Right lung (tissue), 5 donors: ENCODE measurements around the gene STT3B. TPM values are rescaled to one million over a fixed set of nuclear protein-coding genes. Genes with fewer than 3 reads are reported as not detected.

Experiments used
- DNase-seq, 2 donors: peaks; one replicate each; pipeline ENCODE4 v3.0.0-alpha.2; 2013
- polyA plus RNA-seq, 5 donors: library from polyadenylated mRNA; unstranded; fragments of 120-200 nt; gene quantifications; one replicate each; pipeline versions ENCODE4 v1.2.1 to v1.2.3, GENCODE V29; 2013; ENCODE audit warnings: inconsistent platforms in 1 of 5, low replicate concordance in 1 of 5; ENCODE audit not compliant: insufficient read length in 5 of 5, insufficient read depth in 1 of 5

Gene STT3B
- polyA plus RNA-seq, 5 donors = 115 to 189 (median 165) TPM

DNA sequence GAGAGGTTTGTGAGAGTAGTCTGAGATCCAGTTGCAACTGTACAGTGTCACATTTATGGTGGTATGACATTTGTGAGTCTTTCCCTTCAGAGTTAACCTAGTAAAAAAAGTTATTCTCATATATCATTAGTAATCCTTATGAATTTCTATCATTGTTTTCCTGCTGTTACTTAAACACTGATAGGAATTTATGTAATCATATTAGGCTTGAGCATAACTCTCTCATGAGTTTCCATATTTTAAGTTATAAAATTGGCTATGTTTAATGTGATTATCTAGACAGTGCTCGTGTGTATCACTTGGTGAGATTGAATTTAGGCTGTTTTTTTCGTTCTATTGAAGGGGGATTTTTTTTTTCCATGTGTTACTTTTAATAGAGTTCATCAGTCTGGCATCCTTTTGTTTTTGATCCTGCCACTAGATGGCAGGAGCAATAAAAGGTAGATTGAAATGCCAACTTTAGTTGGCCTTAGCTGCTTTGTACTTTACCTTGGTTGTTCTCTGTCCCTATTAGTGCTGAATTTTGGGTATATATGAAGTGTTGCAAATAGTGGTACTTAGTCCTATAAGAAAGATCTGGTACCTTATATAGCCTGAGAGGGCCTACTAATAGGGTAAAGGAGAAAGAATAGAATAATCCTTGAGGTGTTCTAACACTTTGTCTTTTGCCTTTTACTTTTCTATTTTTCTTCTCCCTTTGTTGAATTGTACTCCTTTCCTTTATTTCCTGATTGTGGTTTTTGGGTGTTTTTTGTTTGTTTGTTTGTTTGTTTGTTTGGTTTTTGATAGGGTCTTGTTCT is 17.9 kb downstream of the STT3B start:
- no peak for DNase-seq

DNA sequence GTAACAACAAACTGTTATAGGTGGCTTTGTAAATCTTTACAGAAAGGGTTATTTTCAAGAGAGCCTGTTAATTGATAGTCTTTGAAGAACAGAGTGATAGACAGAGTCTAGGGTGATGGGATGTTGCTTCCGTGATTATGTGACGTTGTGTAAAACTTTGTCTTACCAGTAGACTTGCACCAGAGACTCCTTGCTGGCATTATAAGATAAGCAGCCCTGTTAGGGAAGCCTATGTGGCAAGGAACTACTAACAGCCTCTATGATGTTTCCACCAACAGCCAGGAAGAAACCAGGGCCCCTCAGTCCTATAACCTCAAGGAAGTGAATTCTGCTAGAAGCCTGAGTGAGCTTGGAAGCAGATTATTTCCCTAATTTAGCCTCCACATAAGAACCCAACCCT is 18.9 kb downstream of the STT3B start:
- no peak for DNase-seq

DNA sequence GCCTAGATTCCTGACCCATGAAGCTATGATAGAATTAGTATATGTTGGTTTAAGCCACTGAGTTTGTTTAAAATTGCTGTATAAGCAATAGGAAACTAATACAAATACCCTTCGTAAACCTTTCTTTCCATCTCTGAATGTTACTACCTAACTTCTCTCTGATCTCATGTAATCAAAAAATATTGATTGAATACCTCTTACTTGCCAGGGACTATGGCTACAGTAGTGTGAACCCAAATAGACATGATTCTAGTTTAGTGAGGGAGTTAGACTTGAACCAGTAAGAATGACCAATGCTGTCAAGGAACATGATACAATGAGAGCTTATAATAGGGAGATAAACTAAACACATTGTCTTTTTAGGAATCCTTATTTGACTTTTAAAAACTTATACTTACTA is 19.4 kb downstream of the STT3B start:
- DNase-seq = no peak

DNA sequence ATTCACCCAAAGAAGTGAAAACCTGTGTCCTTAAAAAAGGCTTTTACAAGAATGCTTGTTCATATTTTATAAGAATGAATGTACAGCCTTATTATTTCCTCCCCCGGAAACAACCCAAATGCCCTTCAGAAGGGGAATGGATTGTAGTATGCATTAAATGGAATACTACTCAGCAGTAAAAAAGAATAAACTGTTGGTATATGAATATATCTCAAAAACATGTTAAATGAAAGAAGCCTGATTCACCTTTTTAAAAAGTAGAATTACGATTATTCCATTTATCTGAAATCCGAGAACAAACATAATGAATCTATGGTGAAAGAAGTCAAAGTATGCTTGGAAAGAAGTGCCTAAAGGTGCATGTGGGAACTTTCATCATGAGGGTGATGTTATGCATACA is 20.5 kb downstream of the STT3B start:
- no peak for DNase-seq

DNA sequence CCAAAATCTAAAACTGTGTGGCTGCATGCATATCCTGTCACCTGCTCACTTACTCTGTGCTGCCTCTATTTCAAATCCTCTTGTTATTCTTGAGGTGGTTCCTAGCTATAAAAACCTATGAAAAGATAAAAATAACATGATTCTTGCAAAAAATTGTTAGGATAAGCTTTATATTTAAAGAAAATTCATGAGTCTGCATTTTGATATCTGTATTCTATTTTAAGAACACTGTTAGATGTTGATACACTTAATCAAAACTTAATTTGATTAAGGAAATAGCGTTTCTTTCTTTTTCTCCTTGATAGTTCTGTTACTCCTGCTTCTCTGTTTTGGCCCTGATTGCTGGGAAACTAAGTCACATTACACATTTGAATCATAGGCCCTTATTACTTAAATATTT is 22.5 kb downstream of the STT3B start:
- no peak for DNase-seq

DNA sequence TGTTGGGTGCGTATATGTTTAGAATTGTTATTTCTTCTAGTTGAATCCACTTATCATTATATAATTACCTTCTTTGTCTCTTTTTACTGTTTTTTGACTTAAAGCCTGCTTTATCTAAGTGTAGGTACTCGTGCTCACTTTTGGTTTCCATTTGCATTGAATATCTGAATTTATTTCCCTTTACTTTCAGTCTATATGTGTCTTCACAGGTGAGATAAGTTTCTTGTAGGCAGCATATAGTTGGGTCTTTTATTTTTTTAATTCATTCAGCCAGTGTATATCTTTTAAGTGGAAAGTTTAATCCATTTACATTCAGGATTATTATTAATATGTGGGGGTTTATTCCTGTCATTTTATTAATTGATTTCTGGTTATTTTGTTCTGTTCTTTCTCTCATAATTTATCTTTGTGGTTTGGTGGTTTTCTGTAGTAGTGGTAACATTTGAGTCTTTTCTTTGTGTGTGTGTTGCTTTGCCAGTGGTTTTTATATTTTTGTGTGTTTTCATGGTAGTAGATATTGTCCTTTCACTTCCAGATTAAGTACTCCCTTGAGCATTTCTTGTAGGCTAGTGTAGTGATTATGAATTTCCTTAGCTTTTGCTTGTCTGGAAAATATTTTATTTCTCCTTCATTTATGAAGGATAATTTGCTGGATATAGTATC is 27.3 kb downstream of the STT3B start:
- DNase-seq = no peak

DNA sequence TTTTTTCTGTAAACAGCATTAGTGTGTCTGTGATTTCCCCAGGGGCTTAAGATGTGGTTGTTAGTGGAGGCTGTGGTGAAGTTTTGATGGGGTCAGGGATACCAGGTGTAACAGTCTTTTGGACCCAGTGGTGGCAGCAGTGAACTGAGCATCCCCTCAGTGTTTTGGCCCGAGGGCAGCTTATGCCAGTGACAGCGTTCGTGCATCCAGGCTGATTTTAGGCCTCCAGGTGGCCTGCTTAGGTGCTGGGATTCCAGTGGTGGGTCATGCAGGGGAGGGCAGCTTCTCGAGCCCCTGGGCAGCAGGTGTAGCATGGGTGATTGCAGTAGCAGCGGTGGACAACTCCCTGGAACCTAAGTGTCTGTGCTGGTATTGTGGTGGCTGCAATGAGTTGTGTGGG is 29.2 kb downstream of the STT3B start:
- DNase-seq = no peak

DNA sequence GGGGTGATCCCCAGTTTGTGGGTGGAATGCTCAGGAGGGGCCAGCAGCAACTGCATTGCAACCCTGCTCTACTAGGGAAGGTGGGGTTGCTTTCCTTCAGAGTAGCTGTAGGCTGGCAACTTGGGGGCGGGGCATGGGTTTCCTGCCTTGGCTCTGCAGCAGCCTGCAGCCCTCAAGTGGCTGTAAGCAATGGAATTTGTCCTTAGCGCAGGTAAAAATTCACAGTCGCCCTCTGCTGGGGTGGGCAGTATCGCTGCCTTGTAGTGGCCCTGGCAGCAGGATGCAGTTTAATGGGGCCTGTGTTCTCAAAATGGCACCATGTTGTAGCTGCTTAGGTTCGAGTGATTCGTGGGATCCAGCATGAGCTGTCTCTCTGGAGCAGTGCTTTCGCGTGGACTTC is 29.8 kb downstream of the STT3B start:
- DNase-seq = no peak

DNA sequence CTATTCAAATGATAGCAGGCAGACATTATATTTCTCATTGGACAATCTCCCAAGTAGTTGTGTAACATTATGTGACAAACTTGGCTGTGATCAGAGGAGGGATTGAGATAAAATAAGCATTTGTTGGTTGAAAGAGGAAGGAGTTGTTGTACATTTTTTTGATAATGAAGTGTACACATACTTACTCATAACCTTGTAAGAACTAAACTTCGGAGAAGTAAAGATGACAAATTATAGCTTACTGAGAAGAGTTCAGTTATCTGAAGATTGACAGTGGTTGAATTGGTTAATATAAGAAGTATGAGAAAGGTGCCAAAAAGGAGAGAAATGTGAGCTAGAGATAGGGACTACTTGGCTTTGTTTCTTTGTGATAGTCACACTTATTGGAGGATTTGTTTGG is 32.6 kb downstream of the STT3B start:
- no peak for DNase-seq

DNA sequence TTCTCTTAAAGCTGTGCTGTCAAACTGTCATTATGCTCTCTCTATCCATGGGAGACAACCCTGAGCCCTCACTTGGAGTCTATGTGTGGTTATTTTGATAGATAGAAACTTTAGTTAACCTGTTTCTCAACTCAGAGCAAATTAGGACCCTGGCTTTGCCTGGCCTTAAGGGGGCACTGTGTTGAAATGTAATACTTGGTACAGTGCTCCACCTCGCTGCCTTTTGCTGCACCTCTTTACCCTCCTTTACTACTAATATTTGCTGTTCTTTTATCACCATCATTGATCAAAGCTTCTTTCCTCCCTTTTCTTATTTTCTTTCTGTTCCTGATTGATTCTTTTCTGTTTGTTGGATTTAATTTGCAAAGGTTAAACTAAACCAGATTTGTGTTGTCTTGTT is 34.3 kb downstream of the STT3B start:
- no peak for DNase-seq

DNA sequence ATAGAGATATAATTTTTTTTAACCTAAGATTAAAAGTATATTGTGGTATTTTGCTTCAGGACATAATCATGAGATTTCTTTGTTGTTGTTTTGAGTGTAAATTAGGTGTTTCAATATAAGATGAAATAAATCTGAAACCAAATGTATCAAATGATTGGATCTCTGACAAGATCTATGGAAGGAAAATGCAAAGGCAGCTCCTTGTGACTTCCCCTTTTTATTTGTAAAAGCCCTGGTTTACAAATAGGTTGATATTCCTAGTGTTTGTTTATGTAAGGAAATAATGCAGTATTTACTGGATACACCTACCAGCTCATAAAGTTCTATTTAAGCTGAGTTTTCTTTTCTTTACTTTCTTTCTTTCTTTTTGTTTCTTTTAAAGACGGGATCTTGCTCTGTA is 35.9 kb downstream of the STT3B start:
- no peak for DNase-seq

DNA sequence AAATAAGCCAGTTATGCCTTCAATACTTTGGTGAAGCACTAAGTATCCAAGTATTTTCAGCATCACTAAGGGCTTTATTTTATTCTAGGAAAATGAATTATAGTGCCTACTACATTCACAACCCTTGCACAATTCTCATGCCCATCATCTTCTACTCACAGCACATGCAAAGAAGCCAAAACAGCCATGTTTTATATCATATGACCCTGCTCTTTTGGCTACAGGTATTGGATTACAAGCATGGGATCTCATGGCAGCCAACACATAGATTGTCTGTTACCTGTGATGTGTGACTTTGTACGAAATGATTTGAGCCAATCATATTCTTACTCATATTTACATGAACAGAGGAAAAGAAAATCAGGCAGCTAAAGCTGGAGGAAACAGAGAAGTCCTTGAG is 38.6 kb downstream of the STT3B start:
- no peak for DNase-seq

DNA sequence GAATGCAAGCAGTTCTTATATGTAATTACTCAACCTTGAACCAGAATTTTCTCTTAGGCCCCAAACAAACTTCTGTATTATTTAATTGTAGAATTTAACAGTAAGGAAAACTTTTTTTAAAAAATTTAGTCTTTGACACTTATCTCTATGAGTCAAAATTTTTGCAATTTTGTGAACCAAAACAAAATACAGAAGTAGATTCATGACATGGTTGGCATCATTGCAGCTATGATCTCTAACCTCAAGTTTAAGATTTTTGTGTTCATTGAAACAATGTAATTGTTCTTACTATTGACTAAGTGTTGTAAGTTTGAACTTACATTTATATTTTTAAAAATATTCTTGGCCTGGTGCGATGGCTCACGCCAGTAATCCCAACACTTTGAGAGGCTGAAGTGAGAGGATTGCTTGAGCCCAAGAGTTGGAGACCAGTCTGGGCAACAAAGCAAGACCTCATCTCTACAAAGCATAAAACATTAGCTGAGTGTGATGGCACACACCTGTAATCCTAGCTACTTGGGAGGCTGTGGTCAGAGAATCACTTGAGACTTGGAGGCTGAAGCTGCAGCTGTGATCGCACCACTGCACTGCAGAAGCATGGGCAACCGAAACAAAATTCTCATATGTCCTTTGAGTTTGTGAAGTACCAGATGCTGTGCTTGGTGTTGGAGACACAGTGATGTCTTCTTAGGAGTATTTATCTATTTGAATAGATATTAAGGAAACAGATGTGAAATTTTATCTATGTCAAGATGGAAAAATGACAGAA is 39.7 kb downstream of the STT3B start:
- no peak for DNase-seq

DNA sequence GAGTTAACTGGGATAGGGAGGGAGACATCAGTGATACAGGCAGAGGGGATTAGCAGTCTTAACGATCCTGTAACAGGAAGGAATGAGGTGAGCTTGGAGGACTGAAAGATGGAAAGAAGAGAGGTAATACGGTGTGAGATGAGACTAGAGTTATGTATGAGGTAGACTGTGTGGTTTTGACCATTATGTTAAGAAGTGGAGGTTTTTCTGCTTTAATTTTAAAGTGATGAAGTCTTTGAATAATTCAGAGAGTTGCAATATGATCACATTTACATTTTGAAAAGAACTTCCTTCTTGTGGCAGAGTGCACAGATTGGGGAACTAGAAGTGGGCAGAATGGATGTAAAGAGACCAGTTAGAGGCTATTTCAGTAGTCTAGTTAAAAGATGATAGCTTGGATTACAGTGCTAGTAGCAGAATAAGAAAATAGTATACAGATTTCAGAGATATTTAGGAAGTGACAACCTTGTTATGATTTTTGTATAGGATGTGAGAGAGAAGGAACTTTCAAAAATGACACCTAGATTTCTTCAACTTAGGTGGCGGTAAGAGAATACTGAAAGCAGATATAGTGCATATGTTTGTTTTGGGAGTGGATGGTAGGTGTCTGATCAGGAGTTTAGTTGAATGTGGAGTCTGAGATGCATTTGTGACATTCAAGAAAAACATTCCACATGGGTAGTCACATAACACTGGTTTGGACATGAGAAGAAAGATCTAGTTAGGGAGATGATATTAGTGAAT is 40.5 kb downstream of the STT3B start:
- DNase-seq = no peak

DNA sequence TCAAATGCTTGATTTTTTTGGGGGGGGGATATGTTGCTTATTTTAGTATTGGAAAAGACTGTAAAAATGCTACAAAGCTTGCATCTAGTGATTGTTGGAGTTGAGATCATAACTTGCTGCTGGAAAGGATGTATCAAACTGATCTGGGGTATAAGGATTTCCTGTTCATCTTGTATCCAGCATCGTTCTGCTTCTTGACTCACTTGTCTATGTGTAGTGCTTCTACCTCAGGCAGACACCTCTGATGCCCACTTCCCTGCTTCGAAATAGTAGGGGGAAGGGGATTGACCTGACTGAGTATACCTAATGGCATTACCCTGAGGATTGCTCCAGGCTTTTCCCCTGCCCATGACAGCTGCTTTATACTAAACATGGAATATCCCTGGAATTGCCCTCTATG is 42.7 kb downstream of the STT3B start:
- DNase-seq = no peak

DNA sequence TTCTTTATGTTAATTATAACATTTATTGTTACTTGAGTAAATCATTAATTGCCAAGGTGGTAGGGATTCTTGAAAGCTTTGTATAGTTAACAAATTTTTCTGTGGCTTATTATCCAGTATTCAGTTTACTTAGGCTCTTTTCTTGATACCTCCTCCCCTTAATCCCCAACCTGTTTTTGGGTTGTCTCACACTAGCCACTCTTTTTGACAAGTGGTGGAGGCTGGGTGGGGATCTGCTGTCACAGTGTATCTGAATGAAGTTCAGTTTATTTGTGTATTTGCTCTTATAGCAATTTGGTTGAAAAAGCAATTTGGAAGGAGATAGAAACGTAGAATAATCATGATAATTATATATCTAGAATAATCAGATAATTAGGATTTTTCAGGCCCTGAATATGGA is 43.8 kb downstream of the STT3B start:
- no peak for DNase-seq

DNA sequence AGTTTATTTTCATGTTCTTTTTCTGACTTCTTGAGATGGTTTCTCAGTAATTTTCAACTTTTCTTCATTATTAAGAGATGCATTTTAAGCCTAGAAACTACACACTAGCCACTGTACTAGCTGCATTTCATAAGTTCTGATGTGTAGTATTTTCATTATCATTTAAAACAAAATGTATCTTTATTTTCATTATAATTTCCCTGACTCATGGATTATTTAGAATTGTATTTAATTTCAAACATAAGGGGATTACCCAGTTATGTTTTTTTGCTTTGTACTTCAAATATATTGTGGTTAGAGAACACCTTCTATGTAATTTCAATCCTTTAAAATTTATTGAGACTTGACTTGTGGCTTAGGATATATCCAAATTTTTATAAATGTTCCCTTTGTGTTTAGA is 44.5 kb downstream of the STT3B start:
- DNase-seq = no peak

DNA sequence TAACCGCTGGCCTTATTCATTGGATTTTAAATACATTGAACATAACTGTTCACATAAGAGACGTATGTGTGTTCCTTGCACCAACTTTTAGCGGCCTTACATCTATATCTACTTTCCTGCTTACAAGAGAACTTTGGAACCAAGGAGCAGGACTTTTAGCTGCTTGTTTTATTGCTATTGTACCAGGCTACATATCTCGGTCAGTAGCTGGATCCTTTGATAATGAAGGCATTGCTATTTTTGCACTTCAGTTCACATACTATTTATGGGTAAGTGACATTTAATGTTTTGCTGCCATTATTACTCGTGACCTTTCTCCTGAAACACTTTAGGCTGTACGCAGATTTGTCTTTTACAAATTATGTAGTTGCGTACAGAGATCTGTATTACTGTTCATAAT is 47.1 kb downstream of the STT3B start:
- DNase-seq = no peak

DNA sequence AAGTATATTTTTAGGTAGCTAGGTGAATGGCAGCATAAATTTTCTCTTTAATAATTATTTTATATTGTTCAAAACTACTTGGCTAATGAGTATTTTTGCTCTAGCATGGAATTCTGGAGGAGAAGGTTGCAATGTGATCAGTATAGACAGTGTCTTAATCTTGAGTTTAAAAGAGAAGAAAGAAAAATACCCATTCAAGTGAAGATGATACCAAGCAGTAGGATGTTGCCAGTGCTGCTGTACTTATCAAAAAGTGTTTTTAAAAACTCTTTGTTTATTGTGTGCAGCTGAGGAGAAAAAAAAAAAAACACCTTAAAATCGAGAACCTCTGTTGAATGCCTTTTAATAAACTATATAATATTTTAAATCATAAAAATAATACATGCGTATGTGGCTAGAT is 47.9 kb downstream of the STT3B start:
- DNase-seq = no peak

DNA sequence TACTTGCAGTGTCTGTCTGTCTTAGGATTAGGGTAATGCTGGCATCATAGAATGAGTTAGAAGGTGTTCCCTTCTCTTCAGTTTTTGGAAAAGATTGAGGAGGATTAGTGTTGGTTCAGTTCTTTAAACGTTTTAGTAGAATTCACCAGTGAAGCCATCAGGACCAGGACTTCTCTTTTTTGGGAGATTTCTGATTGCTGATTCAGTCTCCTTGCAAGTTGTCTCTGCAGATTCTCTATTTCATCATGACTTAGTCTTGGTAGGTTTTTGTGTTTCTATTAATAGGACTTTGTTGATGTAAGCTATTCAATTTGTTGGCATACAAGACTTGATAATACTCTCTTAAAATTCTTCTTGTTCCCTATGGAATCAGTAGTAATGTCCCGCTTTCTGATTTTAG is 48.9 kb downstream of the STT3B start:
- DNase-seq = no peak

DNA sequence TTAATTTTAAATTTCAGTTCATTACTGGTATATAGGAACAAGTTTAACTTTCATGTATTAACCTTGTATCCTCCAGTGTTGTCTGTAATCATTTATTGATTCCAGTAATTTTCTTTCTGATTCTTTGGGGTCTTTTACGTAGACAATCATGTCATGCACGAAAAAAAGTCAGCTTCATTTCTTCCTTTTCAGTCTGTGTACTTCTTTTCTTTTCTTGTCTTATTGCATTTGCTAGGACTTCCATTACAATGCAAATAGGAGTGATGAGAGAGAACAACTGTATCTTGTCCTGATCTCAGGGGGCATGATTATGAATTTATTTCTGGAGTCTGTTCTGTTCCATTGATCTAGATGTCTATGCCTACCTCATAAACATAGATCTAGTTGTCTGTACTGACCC is 56.5 kb downstream of the STT3B start:
- DNase-seq = no peak

DNA sequence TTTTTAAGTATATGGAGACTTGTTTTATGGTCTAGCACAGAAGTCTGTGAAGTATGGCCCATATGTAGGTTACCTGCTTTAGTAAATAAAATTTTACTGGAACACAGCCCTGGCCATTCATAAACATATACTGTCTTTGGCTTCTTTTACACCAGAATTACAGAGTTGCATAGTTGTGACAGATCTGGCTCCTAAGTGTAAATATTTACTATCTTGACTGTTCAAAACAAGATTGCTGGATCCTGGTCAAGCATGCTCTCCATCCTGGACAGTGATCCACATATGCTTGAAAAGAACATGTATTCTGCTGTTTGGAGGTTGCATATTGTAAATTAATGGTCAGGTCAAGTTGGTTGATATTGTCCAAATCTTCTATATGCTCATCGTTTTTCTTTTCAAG is 57.9 kb downstream of the STT3B start:
- DNase-seq = no peak
